GM13976 (cell line): ENCODE measurements around the gene AHDC1.

Source experiments
- DNase-seq: peaks from one replicate; pipeline ENCODE4 v3.0.0; 2012; ENCODE audit warnings: low spot score
- in situ Hi-C: fragments of 300-500 bp; cut with MboI; formaldehyde crosslinking; loops from one replicate; pipeline ENCODE4 v1.12.0; 2022; ENCODE audit warnings: low sequenced_read_pairs, mixed read lengths, inconsistent platforms; ENCODE audit not compliant: unreplicated experiment
- TF ChIP-seq, protein P1 (sequence below): IDR thresholded peaks from 2 replicates; pipeline ENCODE4 v1.5.1; 2012; ENCODE audit warnings: borderline replicate concordance, mild to moderate bottlenecking; ENCODE audit not compliant: insufficient read depth; ENCODE audit errors: extremely low read depth, missing control alignments, control extremely low read depth

AHDC1 gene

DNA sequence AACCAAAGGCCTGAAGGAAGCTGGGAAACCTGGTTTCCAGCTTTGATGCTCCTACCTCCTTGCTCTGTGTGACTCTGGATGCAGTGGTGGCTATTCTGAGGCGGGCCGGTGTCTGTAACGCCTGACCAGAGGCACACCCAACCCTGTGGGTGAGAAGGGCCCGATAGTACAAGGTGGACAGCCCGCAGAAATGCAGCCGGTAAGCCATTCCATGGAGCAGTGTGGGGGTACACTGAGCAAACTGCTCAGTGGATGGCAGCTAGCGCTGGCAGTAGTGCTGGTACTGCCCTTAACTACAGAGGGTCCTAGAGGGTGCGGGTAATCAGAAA is 36.0 kb downstream of the AHDC1 start:
- TF ChIP-seq, protein P1, sequence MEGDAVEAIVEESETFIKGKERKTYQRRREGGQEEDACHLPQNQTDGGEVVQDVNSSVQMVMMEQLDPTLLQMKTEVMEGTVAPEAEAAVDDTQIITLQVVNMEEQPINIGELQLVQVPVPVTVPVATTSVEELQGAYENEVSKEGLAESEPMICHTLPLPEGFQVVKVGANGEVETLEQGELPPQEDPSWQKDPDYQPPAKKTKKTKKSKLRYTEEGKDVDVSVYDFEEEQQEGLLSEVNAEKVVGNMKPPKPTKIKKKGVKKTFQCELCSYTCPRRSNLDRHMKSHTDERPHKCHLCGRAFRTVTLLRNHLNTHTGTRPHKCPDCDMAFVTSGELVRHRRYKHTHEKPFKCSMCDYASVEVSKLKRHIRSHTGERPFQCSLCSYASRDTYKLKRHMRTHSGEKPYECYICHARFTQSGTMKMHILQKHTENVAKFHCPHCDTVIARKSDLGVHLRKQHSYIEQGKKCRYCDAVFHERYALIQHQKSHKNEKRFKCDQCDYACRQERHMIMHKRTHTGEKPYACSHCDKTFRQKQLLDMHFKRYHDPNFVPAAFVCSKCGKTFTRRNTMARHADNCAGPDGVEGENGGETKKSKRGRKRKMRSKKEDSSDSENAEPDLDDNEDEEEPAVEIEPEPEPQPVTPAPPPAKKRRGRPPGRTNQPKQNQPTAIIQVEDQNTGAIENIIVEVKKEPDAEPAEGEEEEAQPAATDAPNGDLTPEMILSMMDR: no peak
- in situ Hi-C loops: no loop called here
- no peak for DNase-seq

DNA sequence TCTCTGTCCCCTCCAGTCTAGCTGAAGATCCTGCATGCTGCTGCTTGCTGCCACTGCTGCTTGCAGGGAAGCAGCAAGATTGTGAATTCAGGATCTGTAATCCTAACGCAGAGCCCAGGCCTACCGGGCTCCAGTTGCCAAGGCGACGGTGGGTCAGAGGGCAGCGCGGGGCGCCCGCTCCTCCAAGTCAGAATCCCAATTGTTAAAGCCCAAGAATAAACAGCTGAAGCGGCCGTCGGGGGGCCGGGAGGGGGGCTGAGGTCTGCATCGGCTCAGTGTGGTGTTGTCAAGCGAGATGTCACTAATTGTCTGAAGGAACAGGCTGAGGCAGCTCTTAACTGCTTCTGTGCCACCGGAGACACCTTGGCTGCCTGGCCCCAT is 36.8 kb downstream of the AHDC1 start:
- DNase-seq: no peak
- TF ChIP-seq, protein P1: no peak
- in situ Hi-C loops: no loop called here

DNA sequence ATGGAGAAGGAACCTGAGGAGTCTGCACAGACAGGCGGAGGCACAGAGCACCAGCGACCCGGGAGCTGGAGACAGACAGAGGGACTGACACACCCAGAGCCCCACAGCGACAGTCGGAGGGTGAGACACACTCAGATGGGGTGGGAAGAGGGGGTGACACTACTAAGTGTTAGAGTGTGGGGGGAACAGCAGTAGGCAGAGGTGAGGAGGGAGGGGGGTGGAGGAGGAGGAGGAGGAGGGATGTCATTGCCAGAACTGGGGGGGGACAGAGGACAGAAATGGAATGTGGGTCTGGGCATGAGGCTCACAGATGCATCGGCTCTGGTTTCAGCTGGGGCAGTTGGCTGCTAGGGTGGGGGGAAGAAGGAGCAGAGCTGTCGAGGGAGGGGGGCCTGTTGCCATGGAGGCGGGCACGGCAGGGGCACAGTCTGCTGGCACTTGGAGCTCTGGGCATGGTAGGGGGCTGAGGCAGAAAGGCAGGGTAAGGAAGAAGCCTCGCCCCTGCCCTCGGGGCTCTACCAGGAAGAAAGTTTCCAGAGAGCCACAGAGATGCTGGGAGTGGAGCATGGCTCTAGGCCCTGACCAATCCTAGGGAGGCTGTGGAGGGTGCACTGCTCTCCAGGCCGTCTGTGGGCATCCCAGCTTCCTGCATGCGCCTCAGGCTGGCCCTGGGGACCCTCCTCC is 37.3 kb downstream of the AHDC1 start:
- in situ Hi-C loops: no loop called here
- no peak for DNase-seq
- TF ChIP-seq, protein P1: no peak

DNA sequence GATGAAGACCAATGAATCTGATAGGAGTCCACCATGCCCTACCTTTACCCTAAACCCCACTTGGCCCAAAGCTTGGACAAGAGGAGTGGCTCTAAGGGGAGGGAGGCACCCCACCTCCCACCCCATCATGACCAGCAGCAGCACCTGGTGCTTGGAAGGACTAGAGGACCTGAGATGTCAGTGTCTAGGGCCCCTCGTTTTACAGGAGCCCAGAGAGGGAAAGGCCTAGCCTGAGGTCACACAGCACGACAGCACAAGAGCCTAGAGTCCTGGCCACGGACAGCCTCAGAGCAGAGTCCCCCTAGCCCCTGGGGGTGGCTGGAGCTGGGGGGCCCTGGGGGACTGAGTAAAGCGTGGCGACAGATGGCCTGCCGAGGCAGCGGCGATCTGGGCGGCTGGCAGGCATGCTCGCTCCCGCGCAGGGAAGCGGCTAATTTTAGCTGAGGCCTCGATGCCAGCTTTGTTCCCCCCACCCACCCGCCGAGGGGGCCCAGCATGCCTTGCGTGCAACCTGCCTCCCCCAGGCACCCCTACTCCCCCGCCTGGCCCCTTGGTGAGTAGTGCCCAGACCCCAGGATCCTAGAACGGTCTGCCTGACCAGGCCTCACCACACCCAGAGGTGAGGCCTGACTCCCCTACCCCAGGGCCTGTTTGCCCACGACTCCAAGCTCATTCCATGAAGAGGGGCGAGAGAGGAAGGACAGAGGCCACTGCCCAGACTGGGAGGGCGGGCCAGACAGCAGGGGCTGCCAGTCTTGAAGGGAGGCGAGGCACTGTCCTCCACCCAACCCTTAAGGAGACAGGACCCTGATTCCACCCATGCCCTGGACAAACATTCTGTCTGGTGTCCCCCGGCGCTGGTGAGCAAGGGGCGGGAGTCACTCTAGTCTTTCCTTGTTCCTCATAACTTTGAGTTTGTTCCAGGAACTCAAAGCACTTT is 39.0 kb downstream of the AHDC1 start:
- DNase-seq: no peak
- TF ChIP-seq, protein P1: no peak
- in situ Hi-C loops: no loop called here

DNA sequence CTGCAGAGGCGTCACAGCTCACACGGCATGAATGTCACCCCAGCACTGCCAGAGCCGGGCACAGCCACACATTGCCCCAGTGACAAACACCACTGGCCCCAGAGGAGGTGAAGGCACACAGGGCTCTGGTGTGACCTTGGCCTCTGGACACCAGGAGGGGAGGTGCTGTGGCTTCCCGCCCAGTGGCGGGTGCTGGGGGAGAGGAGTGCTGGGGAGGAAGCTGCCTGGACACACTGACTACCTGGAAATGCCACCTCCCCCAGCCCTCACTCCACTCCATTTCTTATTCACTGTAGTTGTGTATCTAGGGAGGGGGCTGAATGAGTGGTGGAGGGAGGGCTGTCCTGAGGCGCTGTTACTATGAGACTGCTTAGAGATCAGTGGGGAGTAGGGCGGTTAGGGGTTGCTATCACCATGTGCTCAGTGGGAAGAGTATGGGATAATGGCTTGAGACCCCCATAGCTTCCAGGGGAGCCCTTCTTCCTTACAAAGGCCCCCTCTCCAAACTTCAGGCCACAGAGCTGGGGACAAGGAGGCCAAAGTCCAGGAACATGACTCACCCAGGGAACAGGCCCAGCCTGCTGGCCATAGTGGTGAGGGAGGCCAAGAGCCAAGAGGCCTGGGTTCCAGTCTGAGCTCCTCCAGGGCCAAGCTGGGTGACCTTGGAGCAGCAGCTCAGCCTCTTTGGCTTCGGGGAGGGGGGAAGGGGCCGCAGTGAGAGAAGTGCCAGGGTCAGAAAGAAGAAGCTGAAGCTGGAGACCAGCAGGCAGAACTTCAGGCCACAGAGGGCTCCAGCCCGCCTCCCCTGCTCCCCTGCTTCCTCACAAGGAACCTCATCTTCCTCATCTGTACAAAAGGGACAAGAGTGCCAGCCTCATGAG is 40.1 kb downstream of the AHDC1 start:
- TF ChIP-seq, protein P1: no peak
- in situ Hi-C loops: no loop called here
- no peak for DNase-seq

DNA sequence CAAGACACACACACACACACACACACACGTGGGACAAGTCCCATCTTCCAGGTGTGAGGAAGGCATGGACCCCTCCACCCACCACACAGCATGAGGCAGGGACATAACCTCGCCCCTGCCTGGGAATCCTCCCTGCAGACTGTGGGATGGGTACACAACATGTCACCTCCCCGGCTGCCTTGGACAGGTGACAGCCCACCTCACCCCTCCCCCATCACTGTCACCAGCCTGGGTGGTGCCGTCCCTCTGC is 40.7 kb downstream of the AHDC1 start:
- no peak for DNase-seq
- in situ Hi-C loops: no loop called here

More for the DNA sequence above, 40.7 kb downstream of the AHDC1 start:
- TF ChIP-seq, protein P1: no peak
